C4-2B (cell line): ENCODE results near the gene GSG1L2.

Experiments
- ZFX ChIP-seq: fragments of 450-650 bp; IDR thresholded peaks from 2 replicates; pipeline ENCODE4 v1.6.1; 2017
- TF ChIP-seq, protein P1 (sequence below): fragments of 450-650 bp; conservative IDR thresholded peaks from 2 replicates; pipeline ENCODE4 v1.5.1; 2017; ENCODE audit warnings: mild to moderate bottlenecking

DNA sequence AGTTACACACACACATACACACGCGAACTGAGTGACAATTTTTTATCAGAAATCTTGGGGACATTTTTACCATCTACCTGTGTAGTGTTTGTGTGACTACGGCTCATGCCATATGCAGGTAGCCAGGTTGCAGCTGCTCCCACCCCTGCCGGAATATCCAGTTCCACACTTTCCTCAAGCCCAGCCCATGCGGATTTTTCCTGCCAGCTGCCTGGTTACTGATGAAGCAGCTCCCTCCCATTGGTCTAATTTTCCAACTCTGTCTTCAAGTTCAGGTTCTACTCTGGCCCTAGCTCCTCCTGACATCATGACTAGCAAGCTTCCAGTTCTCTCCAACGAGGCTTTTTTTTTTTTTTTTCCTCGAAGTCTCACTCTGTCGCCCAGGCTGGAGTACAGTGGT is 4.8 kb downstream of the GSG1L2 start:
- TF ChIP-seq, protein P1, sequence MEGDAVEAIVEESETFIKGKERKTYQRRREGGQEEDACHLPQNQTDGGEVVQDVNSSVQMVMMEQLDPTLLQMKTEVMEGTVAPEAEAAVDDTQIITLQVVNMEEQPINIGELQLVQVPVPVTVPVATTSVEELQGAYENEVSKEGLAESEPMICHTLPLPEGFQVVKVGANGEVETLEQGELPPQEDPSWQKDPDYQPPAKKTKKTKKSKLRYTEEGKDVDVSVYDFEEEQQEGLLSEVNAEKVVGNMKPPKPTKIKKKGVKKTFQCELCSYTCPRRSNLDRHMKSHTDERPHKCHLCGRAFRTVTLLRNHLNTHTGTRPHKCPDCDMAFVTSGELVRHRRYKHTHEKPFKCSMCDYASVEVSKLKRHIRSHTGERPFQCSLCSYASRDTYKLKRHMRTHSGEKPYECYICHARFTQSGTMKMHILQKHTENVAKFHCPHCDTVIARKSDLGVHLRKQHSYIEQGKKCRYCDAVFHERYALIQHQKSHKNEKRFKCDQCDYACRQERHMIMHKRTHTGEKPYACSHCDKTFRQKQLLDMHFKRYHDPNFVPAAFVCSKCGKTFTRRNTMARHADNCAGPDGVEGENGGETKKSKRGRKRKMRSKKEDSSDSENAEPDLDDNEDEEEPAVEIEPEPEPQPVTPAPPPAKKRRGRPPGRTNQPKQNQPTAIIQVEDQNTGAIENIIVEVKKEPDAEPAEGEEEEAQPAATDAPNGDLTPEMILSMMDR: no peak
- no peak for TF ChIP-seq ZFX
